K562 (cell line): ENCODE measurements around the gene SHMT1. TPM values are rescaled to one million over a fixed set of nuclear protein-coding genes. Genes with fewer than 3 reads are reported as not detected.

Experiments
- ATAC-seq: fragments of 200-7000 bp; cut with Tn5 transposase; 3 replicates; pipeline ENCODE4 v1.9.1; 2020; ENCODE audit warnings: moderate library complexity
- BruUV-seq: library from RNA; stranded (reverse); fragments of 400-500 nt; replicated peaks from 2 replicates; lab custom pipeline; 2021; lab: Mats Ljungman, UMichigan
- CTCF ChIA-PET: fragments of 300-600 bp; formaldehyde crosslinking; extraction: SDS; loops from one replicate; lab custom pipeline; 2021; ENCODE audit warnings: low intra/inter-chr PET ratio; lab: Yijun Ruan, JAX
- POLR2A ChIA-PET: fragments of 300-600, 350-650 bp; sonication (Branson Sonifier 250); formaldehyde crosslinking; extraction: SDS; loops from one replicate; lab custom pipeline; 2021; ENCODE audit warnings: antibody characterized with exemption, inconsistent platforms; lab: Yijun Ruan, JAX
- DNase-seq, 4 experiments: peaks; one replicate each; pipeline versions ENCODE4 v3.0.0 to v3.0.0-alpha.2; 2011 to 2018; ENCODE audit warnings: low spot score in 3 of 4, mixed read lengths in 3 of 4; ENCODE audit errors: extremely low read depth in 1 of 4
- FAIRE-seq: peaks from 2 replicates; lab custom pipeline; 2011; peaks lifted over from hg19 to GRCh38; lab: Jason Lieb, UNC
- H2AFZ ChIP-seq: 2 replicates; pipeline ENCODE4 v1.6.0; 2011; ENCODE audit warnings: low read depth, low read length, control low read depth, inconsistent platforms
- H3K27ac ChIP-seq: fragments of 200-600 bp; 3 replicates; pipeline ENCODE4 v1.8.0; 2011; ENCODE audit warnings: low read depth, mild to moderate bottlenecking, control low read depth, inconsistent platforms, low read length, moderate library complexity, mixed read lengths; ENCODE audit errors: extremely low read depth
- H3K27me3 ChIP-seq, 2 experiments: fragments of 300-600 bp in 1 of 2; 2 replicates in 1 of 2; 3 replicates in 1 of 2; pipeline versions ENCODE4 v1.6.0 to v1.8.0; 2011; ENCODE audit warnings: inconsistent platforms in 2 of 2, low read length in 2 of 2, mild to moderate bottlenecking in 1 of 2, mixed read lengths in 1 of 2, moderate library complexity in 1 of 2; ENCODE audit not compliant: control insufficient read depth in 2 of 2, insufficient read depth in 2 of 2
- H3K36me3 ChIP-seq: fragments of 300-600 bp; 3 replicates; pipeline ENCODE4 v1.8.0; 2011; ENCODE audit warnings: mild to moderate bottlenecking, low read length, inconsistent platforms; ENCODE audit not compliant: control insufficient read depth, insufficient read depth
- H3K4me1 ChIP-seq, 2 experiments: fragments of 200-600 bp in 1 of 2; replicated peaks in 1 of 2; 2 replicates in 1 of 2; 3 replicates in 1 of 2; pipeline versions ENCODE4 v1.5.1 to v1.8.0; 2011; ENCODE audit warnings: inconsistent platforms in 2 of 2, low read length in 2 of 2, mild to moderate bottlenecking in 1 of 2, mixed read lengths in 1 of 2, moderate library complexity in 1 of 2; ENCODE audit not compliant: control insufficient read depth in 2 of 2, insufficient read depth in 2 of 2
- H3K4me2 ChIP-seq: 2 replicates; pipeline ENCODE4 v1.6.1; 2011; ENCODE audit warnings: low read length, control low read depth, inconsistent platforms, mixed read lengths; ENCODE audit not compliant: insufficient read depth
- H3K4me3 ChIP-seq: fragments of 200-600 bp; sonication (generic), shearing (Covaris generic); 2 replicates; pipeline ENCODE4 v1.5.1; 2016; ENCODE audit warnings: control low read depth, inconsistent platforms
- H3K79me2 ChIP-seq: fragments of 200-600 bp; 3 replicates; pipeline ENCODE4 v1.8.0; 2011; ENCODE audit warnings: low read length, inconsistent platforms; ENCODE audit not compliant: control insufficient read depth, insufficient read depth
- H3K9ac ChIP-seq, 2 experiments: 2 replicates each; pipeline versions ENCODE4 v1.6.0 to v1.6.1; 2011; ENCODE audit warnings: low read depth in 2 of 2, low read length in 2 of 2, control low read depth in 1 of 2, inconsistent platforms in 1 of 2, mild to moderate bottlenecking in 1 of 2, mixed read lengths in 1 of 2; ENCODE audit not compliant: insufficient read depth in 1 of 2
- H3K9me1 ChIP-seq: one replicate; pipeline ENCODE4 v1.6.0; 2011; ENCODE audit warnings: inconsistent platforms, mild to moderate bottlenecking, low read length, moderate library complexity; ENCODE audit not compliant: control insufficient read depth, insufficient read depth
- H3K9me3 ChIP-seq: replicated peaks from 2 replicates; pipeline ENCODE4 v1.5.1; 2011; ENCODE audit warnings: low read depth, low read length, inconsistent platforms; ENCODE audit not compliant: control insufficient read depth, insufficient read depth
- H4K20me1 ChIP-seq: replicated peaks from 2 replicates; pipeline ENCODE4 v1.6.1; 2011; ENCODE audit warnings: low read length, inconsistent platforms, mixed read lengths; ENCODE audit not compliant: control insufficient read depth, insufficient read depth
- CHD2 ChIP-seq: IDR thresholded peaks from 2 replicates; pipeline ENCODE4 v1.6.1; 2011; ENCODE audit warnings: low read depth, low read length
- CUX1 ChIP-seq: fragments of 200-800 bp; sonication (Bioruptor generic); IDR thresholded peaks from 2 replicates; pipeline ENCODE4 v1.6.1; 2016; ENCODE audit warnings: missing genetic modification characterization, missing compliant biosample characterization
- HCFC1 ChIP-seq: IDR thresholded peaks from 2 replicates; pipeline ENCODE4 v1.6.1; 2012; ENCODE audit warnings: low read depth, low read length, improper control_type of control experiment
- HDAC2 ChIP-seq: fragments of 450-650 bp; IDR thresholded peaks from 2 replicates; pipeline ENCODE4 v1.6.1; 2016; ENCODE audit warnings: mild to moderate bottlenecking
- ILK ChIP-seq: fragments of 450-650 bp; IDR thresholded peaks from 2 replicates; pipeline ENCODE4 v1.6.1; 2016; ENCODE audit warnings: missing genetic modification characterization, low read depth, mild to moderate bottlenecking, missing compliant biosample characterization, moderate library complexity, borderline replicate concordance
- PTRF ChIP-seq: fragments of 450-650 bp; IDR thresholded peaks from 2 replicates; pipeline ENCODE4 v1.6.1; 2016; ENCODE audit warnings: mild to moderate bottlenecking, missing genetic modification characterization, missing compliant biosample characterization
- RERE ChIP-seq: sonication (generic); formaldehyde crosslinking; IDR thresholded peaks from 2 replicates; pipeline ENCODE4 v1.8.0; 2023; ENCODE audit warnings: missing genetic modification reagents, mild to moderate bottlenecking, borderline replicate concordance
- TARDBP ChIP-seq: fragments of 450-650 bp; IDR thresholded peaks from 2 replicates; pipeline ENCODE4 v1.6.1; 2016
- ZNF140 ChIP-seq: fragments of 250-450 bp; sonication (Bioruptor Pico); IDR thresholded peaks from 2 replicates; pipeline ENCODE4 v1.8.0; 2021; ENCODE audit warnings: moderate library complexity, mild to moderate bottlenecking, inconsistent platforms
- ZNF764 ChIP-seq: fragments of 250-450 bp; sonication (Bioruptor Pico); IDR thresholded peaks from 2 replicates; pipeline ENCODE4 v1.4.0; 2020; ENCODE audit warnings: low read depth, mild to moderate bottlenecking, moderate library complexity
- WGBS: fragments of 100-300 bp; shearing (Covaris generic); methylation state at CpG from one replicate; pipeline ENCODE4 v1.1.6; 2016; ENCODE audit warnings: low coverage, mixed read lengths; ENCODE audit not compliant: insufficient coverage; ENCODE audit errors: missing lambda C conversion rate; 5-methylcytosine and 5-hydroxymethylcytosine counted together
- in situ Hi-C: fragments of 300-500 bp; cut with MboI; formaldehyde crosslinking; loops from 4 replicates; pipeline ENCODE4 v1.15.0; 2018; ENCODE audit warnings: inconsistent platforms, mixed read lengths
- intact Hi-C: fragments of 100-400 bp; cut with micrococcal nuclease; formaldehyde crosslinking; loops from 2 replicates; pipeline ENCODE4 v1.14.2; 2022
- polyA plus RNA-seq, 8 experiments: library from polyadenylated mRNA; depleted of rRNA in 4 of 8; stranded (reverse) in 5 of 8; unstranded in 3 of 8; fragments of >200 nt; fragmentation: Nextera tagmentation in 2 of 8; fragmentation: Illumina TruSeq in 1 of 8; extraction: Ambion mirVana in 2 of 8; extraction: Trizol in 1 of 8; gene quantifications; 2 replicates each; pipeline versions ENCODE4 v1.2.1 to v1.2.3, GENCODE V29; 2011 to 2014; ENCODE audit warnings: inconsistent platforms in 1 of 8, missing spikeins in 1 of 8
- total RNA-seq, 7 experiments: library from RNA; depleted of rRNA in 6 of 7; stranded (reverse); fragments of >200 nt in 6 of 7; fragmentation: Illumina TruSeq in 2 of 7; extraction: Trizol in 2 of 7; gene quantifications; 2 replicates each; pipeline versions ENCODE4 v1.2.1 to v1.2.3, GENCODE V29; 2011 to 2021; ENCODE audit warnings: low replicate concordance in 1 of 7
- TF ChIP-seq, protein P1 (sequence below): fragments of 450-650 bp; IDR thresholded peaks from 2 replicates; pipeline ENCODE4 v1.7.0; 2016; ENCODE audit warnings: borderline replicate concordance

Gene SHMT1
- total and polyA plus RNA-seq, 9 of the 15 experiments (the other 6 are each of a cell fraction or from before 2014, with no cell fraction given), result 3.3 to 31.2 (median 23.3) TPM

- H3K4me1 ChIP-seq, result no peaks in the 10 kb centered on the region
- H3K4me2 ChIP-seq, result no peak overlapping the region
- intact Hi-C loops, result no loop called here
- H3K36me3 ChIP-seq, result peaks cover 80% of the 10 kb centered on the region
- ChIA-PET POLR2A (interaction anchor here (1.6 kb wide), 1 partner anchor 9 kb away, joined by 6 read pairs; no protein-coding TSS in a partner anchor), CTCF (no interaction called here)
- no peaks in the 10 kb centered on the region for H3K9me3 ChIP-seq
- 96% methylated on average over 4 of the region's 4 CpGs for WGBS
- FAIRE-seq (no peak), DNase-seq (no peak), ATAC-seq (no peak)
- H3K27me3 ChIP-seq, result no peaks in the 10 kb centered on the region
- H3K9me1 ChIP-seq, result no peaks in the 10 kb centered on the region
- H3K27ac ChIP-seq, result no peak overlapping the region
- H3K4me3 ChIP-seq, result no peak overlapping the region
- H3K9ac ChIP-seq, result no peak overlapping the region
- no peaks in the 10 kb centered on the region for H3K79me2 ChIP-seq
- no peaks in the 10 kb centered on the region for H4K20me1 ChIP-seq
- no peak overlapping the region for H2AFZ ChIP-seq
- BruUV-seq, result no TSS peak
- in situ Hi-C loops, result no loop called here
- no peak for TF ChIP-seq ZNF764 (CRISPR knock-in tag)
- TF ChIP-seq HDAC2, result no peak
- no peak for TF ChIP-seq ZNF140 (CRISPR knock-in tag)
- no peak for TF ChIP-seq CHD2
- TF ChIP-seq HCFC1, result no peak
- no peak for TF ChIP-seq ILK (tag)
- TF ChIP-seq CUX1 (CRISPR knock-in tag), result no peak
- no peak for TF ChIP-seq PTRF (tag)
- TF ChIP-seq RERE (CRISPR knock-in tag), result no peak
- TF ChIP-seq, protein P1, sequence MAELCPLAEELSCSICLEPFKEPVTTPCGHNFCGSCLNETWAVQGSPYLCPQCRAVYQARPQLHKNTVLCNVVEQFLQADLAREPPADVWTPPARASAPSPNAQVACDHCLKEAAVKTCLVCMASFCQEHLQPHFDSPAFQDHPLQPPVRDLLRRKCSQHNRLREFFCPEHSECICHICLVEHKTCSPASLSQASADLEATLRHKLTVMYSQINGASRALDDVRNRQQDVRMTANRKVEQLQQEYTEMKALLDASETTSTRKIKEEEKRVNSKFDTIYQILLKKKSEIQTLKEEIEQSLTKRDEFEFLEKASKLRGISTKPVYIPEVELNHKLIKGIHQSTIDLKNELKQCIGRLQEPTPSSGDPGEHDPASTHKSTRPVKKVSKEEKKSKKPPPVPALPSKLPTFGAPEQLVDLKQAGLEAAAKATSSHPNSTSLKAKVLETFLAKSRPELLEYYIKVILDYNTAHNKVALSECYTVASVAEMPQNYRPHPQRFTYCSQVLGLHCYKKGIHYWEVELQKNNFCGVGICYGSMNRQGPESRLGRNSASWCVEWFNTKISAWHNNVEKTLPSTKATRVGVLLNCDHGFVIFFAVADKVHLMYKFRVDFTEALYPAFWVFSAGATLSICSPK, result no peak
- TF ChIP-seq TARDBP, result no peak
Measured at GRCh38 chr17:18280249-18280648, 83.1 kb downstream of the SHMT1 start.
